ENCODE results near the gene SDF2. TPM values are rescaled to one million over a fixed set of nuclear protein-coding genes. Genes with fewer than 3 reads are reported as not detected.
"Not testable (repeated sequence)": the region's sequence is repeated elsewhere in the genome, so short reads cannot be mapped to it uniquely, and the experiment has no call there.

SDF2 gene
- total RNA-seq, 1 donor from 2014 or later = 54.3 TPM

DNA sequence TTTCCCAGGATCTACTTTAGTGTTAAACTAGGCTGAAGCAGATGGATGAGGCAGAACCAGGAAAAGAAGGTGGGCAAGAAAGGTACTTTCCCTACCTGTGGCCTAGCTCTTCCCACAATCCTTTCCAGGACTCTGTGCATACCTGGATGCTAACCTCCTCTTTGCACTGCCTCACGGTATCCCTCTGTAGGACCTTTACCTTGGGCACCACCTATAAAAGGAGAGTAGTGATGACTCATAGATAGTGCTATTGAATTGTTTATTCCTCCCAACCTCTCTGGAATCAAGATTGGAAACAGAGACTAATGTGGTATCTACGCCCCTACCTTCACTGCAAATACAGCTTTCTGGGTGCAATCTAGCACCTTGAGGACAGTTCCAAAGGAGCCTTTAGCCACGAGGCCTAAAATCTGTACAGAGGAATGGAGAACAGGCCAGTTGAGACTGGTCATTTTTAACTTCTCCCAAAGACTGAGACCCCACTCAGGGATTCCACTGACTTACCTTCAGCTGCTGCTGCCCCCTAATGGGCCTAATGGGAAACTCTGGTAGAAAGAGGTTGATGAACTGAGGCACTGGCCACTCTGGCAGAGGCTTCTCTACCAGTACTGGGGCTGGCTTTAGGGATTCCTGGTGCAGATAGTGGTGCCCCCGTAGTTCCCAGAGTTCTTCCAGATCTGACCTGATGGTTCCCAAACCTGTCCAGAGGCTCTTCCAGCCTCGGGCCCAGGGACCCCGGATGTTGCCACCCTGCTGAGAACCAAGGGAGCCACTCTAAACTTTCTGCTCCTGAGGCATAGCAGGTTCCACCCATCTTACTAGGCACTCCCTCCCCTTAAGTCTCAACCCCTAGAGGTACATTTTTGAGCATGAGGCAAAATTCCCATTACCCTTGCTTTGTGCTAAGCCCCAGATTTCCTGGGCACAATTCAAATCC, 48.5 kb downstream of the SDF2 start:
- H3K4me3 Mint-ChIP-seq (ENCODE audit: unreplicated experiment) = peak overlapping the region; percentile 30
- peaks cover 3% of the 10 kb centered on the region for H3K4me1 Mint-ChIP-seq (ENCODE audit: low read depth, unreplicated experiment)

DNA sequence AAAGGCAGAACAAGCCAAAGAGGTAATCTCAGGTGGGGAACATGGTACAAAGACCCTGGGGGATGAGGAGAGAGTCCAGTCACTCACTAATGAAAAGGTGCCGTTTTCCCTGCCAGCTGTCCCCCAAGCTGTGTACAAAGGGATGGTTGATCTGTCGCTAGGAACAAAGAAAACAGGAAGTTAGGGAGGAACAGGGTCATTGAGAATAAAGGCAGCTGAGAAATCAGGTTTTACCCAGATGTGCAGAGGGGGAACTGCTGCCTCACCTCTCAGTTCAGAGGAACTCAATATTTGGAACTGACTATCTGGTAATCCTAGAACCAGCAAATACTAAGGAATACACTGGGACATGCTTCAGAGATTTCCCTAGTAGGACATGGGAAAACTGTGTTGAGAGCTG, 49.2 kb downstream of the SDF2 start:
- Mint-ChIP-seq H3K9me3 (ENCODE audit: unreplicated experiment) (peaks cover 3% of the 10 kb centered on the region), H3K27me3 (ENCODE audit: unreplicated experiment) (peaks cover 3% of the 10 kb centered on the region), H3K36me3 (ENCODE audit: unreplicated experiment) (peaks cover 4% of the 10 kb centered on the region), H3K4me1 (ENCODE audit: low read depth, unreplicated experiment) (peaks cover 3% of the 10 kb centered on the region), H3K4me3 (ENCODE audit: unreplicated experiment) (no peak overlapping the region), H3K27ac (ENCODE audit: unreplicated experiment) (peak overlapping the region; percentile 64)
- TF ChIP-seq, protein P1, sequence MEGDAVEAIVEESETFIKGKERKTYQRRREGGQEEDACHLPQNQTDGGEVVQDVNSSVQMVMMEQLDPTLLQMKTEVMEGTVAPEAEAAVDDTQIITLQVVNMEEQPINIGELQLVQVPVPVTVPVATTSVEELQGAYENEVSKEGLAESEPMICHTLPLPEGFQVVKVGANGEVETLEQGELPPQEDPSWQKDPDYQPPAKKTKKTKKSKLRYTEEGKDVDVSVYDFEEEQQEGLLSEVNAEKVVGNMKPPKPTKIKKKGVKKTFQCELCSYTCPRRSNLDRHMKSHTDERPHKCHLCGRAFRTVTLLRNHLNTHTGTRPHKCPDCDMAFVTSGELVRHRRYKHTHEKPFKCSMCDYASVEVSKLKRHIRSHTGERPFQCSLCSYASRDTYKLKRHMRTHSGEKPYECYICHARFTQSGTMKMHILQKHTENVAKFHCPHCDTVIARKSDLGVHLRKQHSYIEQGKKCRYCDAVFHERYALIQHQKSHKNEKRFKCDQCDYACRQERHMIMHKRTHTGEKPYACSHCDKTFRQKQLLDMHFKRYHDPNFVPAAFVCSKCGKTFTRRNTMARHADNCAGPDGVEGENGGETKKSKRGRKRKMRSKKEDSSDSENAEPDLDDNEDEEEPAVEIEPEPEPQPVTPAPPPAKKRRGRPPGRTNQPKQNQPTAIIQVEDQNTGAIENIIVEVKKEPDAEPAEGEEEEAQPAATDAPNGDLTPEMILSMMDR (IDR thresholded peaks at IDR 0.05; ENCODE audit: partially characterized antibody, unreplicated experiment) = no peak
- DNase-seq = no peak

More for the DNA sequence above, 48.5 kb downstream of the SDF2 start:
- TF ChIP-seq, protein P1 (IDR thresholded peaks at IDR 0.05; ENCODE audit: partially characterized antibody, unreplicated experiment) = peak; percentile 71
- Mint-ChIP-seq H3K27ac (ENCODE audit: unreplicated experiment) (peak overlapping the region; percentile 64), H3K27me3 (ENCODE audit: unreplicated experiment) (peaks cover 3% of the 10 kb centered on the region), H3K36me3 (ENCODE audit: unreplicated experiment) (peaks cover 4% of the 10 kb centered on the region), H3K9me3 (ENCODE audit: unreplicated experiment) (peaks cover 3% of the 10 kb centered on the region)
- DNase-seq = peak; percentile 60

DNA sequence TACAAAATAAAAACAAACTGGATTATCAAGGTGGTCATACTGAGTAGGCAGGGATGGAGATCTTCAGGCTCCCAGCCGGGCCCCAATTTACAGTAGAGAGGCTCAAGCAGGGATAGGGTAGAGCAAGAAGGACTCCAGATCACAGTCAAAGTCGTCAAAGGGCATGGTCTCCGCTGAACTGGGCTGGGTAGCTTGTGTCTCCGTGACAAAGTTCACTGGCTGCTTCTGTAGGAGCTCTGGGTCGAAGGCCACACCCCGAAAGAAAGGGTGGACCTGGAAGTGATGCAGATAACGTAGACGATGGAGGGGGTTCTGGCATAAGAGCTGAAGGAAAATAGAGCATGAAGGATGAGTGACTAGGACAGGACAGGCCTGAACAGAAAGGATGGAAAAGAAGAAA, 51.3 kb downstream of the SDF2 start:
- peaks cover 3% of the 10 kb centered on the region for H3K4me1 Mint-ChIP-seq (ENCODE audit: low read depth, unreplicated experiment)
- no peak overlapping the region for H3K27ac Mint-ChIP-seq (ENCODE audit: unreplicated experiment)
- peaks cover 2% of the 10 kb centered on the region for H3K9me3 Mint-ChIP-seq (ENCODE audit: unreplicated experiment)
- TF ChIP-seq, protein P1 (IDR thresholded peaks at IDR 0.05; ENCODE audit: partially characterized antibody, unreplicated experiment) = no peak
- no peak overlapping the region for H3K4me3 Mint-ChIP-seq (ENCODE audit: unreplicated experiment)
- peaks cover 4% of the 10 kb centered on the region for H3K36me3 Mint-ChIP-seq (ENCODE audit: unreplicated experiment)
- H3K27me3 Mint-ChIP-seq (ENCODE audit: unreplicated experiment) = peaks cover 5% of the 10 kb centered on the region
- DNase-seq = no peak

DNA sequence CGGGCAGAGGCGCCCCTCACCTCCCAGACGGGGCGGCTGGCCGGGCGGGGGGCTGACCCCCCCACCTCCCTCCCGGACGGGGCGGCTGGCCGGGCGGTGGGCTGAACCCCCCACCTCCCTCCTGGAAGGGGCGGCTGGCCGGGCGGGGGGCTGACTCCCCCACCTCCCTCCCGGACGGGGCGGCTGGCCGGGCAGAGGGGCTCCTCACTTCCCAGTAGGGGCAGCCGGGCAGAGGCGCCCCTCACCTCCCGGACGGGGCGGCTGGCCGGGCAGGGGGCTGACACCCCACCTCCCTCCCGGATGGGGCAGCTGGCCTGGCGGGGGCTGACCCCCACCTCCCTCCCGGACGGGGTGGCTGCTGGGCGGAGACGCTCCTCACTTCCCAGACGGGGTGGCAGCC, 57.7 kb downstream of the SDF2 start:
- DNase-seq = peak; percentile 21
- H3K9me3 Mint-ChIP-seq (ENCODE audit: unreplicated experiment); H3K27ac Mint-ChIP-seq (ENCODE audit: unreplicated experiment); H3K4me1 Mint-ChIP-seq (ENCODE audit: low read depth, unreplicated experiment); H3K36me3 Mint-ChIP-seq (ENCODE audit: unreplicated experiment); H3K27me3 Mint-ChIP-seq (ENCODE audit: unreplicated experiment); H3K4me3 Mint-ChIP-seq (ENCODE audit: unreplicated experiment): not testable (repeated sequence)

DNA sequence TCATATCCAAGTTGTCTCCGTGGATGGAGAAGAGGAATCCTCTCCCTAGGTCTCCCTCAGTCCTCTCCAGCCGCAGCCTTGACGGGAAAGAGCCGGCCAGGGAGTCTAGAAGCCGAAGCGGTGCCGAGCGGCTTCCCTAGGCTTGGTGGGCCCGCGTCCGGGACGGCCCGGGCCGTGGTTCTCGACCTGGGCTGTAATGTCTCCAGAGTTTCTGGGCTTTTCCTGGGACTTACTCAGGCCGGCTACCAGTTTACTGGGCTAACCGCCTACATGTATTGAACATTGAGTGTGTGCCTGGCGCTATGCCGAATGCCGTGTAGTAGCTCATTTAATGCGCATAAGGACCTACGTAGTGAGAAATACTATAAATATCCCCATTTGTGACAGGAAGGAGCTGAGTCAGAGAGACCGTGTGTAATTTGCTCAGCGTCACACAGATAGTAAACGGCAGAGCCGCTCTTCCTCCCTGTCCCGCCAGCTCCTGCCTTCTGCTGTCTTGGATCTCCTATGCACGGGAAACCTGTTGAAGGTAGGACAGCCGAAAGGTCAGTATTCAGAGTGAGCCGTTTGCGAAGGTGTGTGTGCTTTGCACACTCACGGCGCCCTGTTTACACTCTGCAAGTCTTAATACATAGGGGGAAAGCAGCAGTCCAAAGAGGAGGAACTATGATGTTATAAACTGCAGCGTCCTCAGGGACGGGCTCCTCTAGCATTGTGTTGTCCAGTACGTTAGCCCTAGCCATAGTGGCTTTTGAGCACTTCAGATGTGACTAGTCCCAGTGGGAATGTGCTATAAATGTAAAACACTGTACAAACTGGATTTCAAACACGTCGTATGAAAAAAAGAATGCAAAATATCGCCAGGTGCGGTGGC, 62.2 kb downstream of the SDF2 start:
- Mint-ChIP-seq H3K36me3 (ENCODE audit: unreplicated experiment) (no peaks in the 10 kb centered on the region), H3K27ac (ENCODE audit: unreplicated experiment) (peak overlapping the region; percentile 90)
- no peak for DNase-seq

More for the DNA sequence above, 62.2 kb downstream of the SDF2 start:
- peaks cover 9% of the 10 kb centered on the region for H3K4me1 Mint-ChIP-seq (ENCODE audit: low read depth, unreplicated experiment)
- H3K4me3 Mint-ChIP-seq (ENCODE audit: unreplicated experiment) = peak overlapping the region; percentile 94
- peaks cover 2% of the 10 kb centered on the region for H3K27me3 Mint-ChIP-seq (ENCODE audit: unreplicated experiment)
- H3K9me3 Mint-ChIP-seq (ENCODE audit: unreplicated experiment) = peaks cover 3% of the 10 kb centered on the region
- TF ChIP-seq, protein P1 (IDR thresholded peaks at IDR 0.05; ENCODE audit: partially characterized antibody, unreplicated experiment) = no peak
